Measurements from ENCODE around the gene ZNF77. TPM values are rescaled to one million over a fixed set of nuclear protein-coding genes. Genes with fewer than 3 reads are reported as not detected.

ZNF77 gene
- total RNA-seq, result 5.2 and 6.2 TPM in 2 replicates

DNA sequence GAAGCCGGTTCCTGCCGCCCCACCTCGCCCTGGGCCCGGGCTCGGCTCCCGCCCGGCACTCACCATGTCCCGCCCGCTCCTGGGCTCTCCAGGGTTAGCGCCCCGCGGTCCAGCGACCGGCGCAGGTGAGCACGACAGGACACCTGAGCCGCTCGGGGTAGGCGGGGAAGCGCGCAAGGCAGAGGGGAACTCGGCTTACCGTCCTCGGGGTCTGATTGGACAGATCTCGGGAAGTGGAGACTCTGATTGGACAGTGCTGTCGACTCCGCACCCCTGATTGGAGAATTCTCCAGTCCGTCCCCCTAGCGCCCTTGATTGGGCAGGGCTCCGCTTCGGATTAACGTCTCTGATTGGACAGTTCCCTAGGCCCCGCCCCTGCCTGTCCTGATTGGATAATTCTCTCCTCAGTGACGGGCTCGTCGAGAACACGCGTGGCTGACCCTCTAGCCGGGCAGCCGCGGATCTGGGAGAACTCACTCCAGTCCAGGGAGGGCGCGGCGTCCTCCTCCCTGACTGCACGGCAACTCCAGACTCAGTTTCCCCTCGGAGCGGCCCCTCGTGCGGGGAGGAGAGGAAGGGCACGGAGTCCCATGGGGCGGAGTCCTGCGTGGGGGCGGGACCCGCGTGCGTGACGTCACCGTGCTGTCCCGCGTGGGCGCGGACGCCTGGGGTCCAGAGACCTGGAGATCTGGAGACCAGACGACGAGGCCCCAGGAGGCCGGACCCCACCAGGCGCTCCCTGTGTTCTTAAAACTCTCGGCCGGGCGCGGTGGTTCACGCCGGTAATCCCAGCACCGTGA, at the start of gene ZNF77:
Gene ZNF77, minus strand, starts transcription at position 197 of the 800 bp plus-strand sequence. Its CDS starts 131 bp downstream, at position 66.

DNA sequence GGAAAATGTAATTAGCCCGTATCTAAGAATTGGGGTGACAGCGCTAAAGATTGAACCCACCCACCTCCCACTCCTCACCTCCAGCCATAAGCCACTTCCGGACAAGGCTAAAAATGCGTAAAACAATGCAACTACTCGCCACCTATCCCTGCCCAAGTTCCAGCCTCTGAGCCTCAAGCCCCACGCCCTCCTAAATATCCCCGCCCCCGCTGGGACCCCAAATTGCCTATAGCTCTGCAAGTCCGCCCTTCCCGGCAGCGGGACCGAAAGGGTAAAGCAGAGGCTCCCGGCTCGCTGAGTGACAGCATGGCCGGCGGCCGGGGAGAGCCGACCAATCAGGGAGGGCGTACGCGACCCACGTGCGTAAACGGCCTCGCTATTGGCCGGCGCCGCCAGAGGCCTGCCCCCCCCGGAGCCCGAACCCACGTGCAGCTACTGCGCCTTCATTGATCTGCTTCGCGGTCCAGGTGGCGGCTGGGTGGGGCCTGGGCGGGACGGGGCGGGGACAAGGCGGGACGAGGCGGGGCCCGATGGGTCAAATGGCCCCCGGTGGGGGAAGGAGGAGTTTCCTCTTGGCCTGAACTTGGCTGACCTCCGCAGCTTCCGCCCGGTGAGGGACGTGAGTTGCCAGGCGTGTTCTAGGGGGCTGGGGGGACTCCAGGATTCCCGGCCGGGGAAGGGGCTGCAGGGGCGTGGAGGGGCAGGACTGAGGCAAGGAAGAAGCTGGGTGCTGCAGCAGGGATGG, 32.4 kb upstream of the ZNF77 start, which contains the start of gene TLE6:
Gene TLE6, plus strand, starts transcription at position 564 of the 745 bp plus-strand sequence. CDS start 670 bp downstream, outside the sequence.

GRCh38 chr19:2900296-2901252, 44.2 kb downstream of the ZNF77 start, which contains the start of gene ZNF57:
ZNF57 (plus strand) TSS chr19:2900928; CDS start chr19:2901046, 118 bp downstream.

Other genes starting within 250 kb of the ZNF77 start
- gene GNG7, start 242.3 kb downstream of the ZNF77 start, total RNA-seq, result 0.48 and 0.98 TPM in 2 replicates
- gene DIRAS1, start 223.6 kb downstream of the ZNF77 start, total RNA-seq, result 0.29 TPM in 1 of 2 replicates, not detected in the other
- 25.6 and 31.7 TPM in 2 replicates for gene SLC39A3, start 205.0 kb downstream of the ZNF77 start, total RNA-seq
- gene SGTA, start 161.7 kb downstream of the ZNF77 start, total RNA-seq, result 75.9 and 86.6 TPM in 2 replicates
- gene THOP1, start 159.5 kb downstream of the ZNF77 start, total RNA-seq, result 116 and 130 TPM in 2 replicates
- 2.0 and 4.2 TPM in 2 replicates for gene ZNF554, start 125.1 kb downstream of the ZNF77 start, total RNA-seq
- 5.6 and 6.6 TPM in 2 replicates for gene ZNF555, start 103.5 kb downstream of the ZNF77 start, total RNA-seq
- under 0.01 TPM in 1 of 2 replicates, not detected in the other for gene ZNF556, start 77.6 kb downstream of the ZNF77 start, total RNA-seq
- 3.9 and 5.5 TPM in 2 replicates for gene ZNF57, start 44.0 kb downstream of the ZNF77 start, total RNA-seq
- 1.1 and 1.6 TPM in 2 replicates for gene TLE6, start 32.6 kb upstream of the ZNF77 start, total RNA-seq
- 13.0 and 34.6 TPM in 2 replicates for gene TLE2, start 84.3 kb upstream of the ZNF77 start, total RNA-seq
- gene TLE5, start 117.5 kb upstream of the ZNF77 start, total RNA-seq, result 307 and 365 TPM in 2 replicates
- 93.8 and 126 TPM in 2 replicates for gene GNA11, start 149.4 kb upstream of the ZNF77 start, total RNA-seq
- under 0.01 TPM in 1 of 2 replicates, not detected in the other for gene GNA15, start 191.1 kb upstream of the ZNF77 start, total RNA-seq
- 0.67 and 1.6 TPM in 2 replicates for gene S1PR4, start 233.8 kb upstream of the ZNF77 start, total RNA-seq
- gene NCLN, start 241.0 kb upstream of the ZNF77 start, total RNA-seq, result 59.1 and 60.0 TPM in 2 replicates

Measured in vein endothelial cell (primary cell).